Cardiac muscle cell (in vitro differentiated cells and primary cell): Measurements from ENCODE around the gene RAB11FIP3. TPM values are rescaled to one million over a fixed set of nuclear protein-coding genes. Genes with fewer than 3 reads are reported as not detected.

Experiments
- DNase-seq, 2 donors: peaks; one replicate each; pipeline versions ENCODE4 v3.0.0 to v3.0.0-alpha.2; 2010 to 2017; ENCODE audit warnings: low read depth in 1 of 2, low spot score in 1 of 2
- H3K27ac ChIP-seq: fragments of 200-600 bp; sonication (generic); 2 replicates; pipeline ENCODE4 v1.5.1; 2016
- H3K27me3 ChIP-seq: fragments of 200-600 bp; sonication (generic); 2 replicates; pipeline ENCODE4 v1.6.0; 2016; ENCODE audit warnings: control low read depth
- H3K36me3 ChIP-seq: fragments of 200-600 bp; sonication (generic); 2 replicates; pipeline ENCODE4 v1.5.1; 2016; ENCODE audit warnings: control low read depth
- H3K4me1 ChIP-seq: fragments of 200-600 bp; sonication (generic); 2 replicates; pipeline ENCODE4 v1.8.1; 2017; ENCODE audit warnings: low read depth, mild to moderate bottlenecking, mixed run types
- H3K4me3 ChIP-seq: fragments of 200-600 bp; sonication (generic); 2 replicates; pipeline ENCODE4 v1.5.1; 2016; ENCODE audit warnings: mild to moderate bottlenecking
- H3K9me3 ChIP-seq: fragments of 200-600 bp; sonication (generic); 2 replicates; pipeline ENCODE4 v1.5.1; 2017; ENCODE audit warnings: low read depth, mild to moderate bottlenecking, control low read depth
- CTCF ChIP-seq: IDR thresholded peaks from 2 replicates; pipeline ENCODE4 v1.5.1; 2012; ENCODE audit warnings: low read depth, mild to moderate bottlenecking, low read length
- polyA plus RNA-seq: library from polyadenylated mRNA; unstranded; fragments of >200 nt; fragmentation: Nextera tagmentation; extraction: Ambion mirVana; gene quantifications from 2 replicates; pipeline ENCODE4 v1.2.1, GENCODE V29; 2016
- total RNA-seq: library from RNA; depleted of rRNA; stranded (reverse); fragments of >200 nt; gene quantifications from 2 replicates; pipeline ENCODE4 v1.2.3, GENCODE V29; 2016

RAB11FIP3 gene
- total and polyA plus RNA-seq, 2 experiments from 2014 or later = 55.3 to 77.1 TPM

GRCh38 chr16:528111-529011, 102.9 kb downstream of the RAB11FIP3 start:
- Histone ChIP-seq H3K4me1 (peaks cover 23% of the 10 kb centered on the region), H3K27me3 (no peaks in the 10 kb centered on the region), H3K36me3 (no peaks in the 10 kb centered on the region), H3K9me3 (no peaks in the 10 kb centered on the region), H3K4me3 (peak overlapping the region; percentile 50), H3K27ac (peak overlapping the region; percentile 71)
- DNase-seq = peak; percentile 57 to 65
- TF ChIP-seq CTCF = no peak

GRCh38 chr16:529012-529575, 103.6 kb downstream of the RAB11FIP3 start:
- Histone ChIP-seq H3K27me3 (no peaks in the 10 kb centered on the region), H3K27ac (no peak overlapping the region), H3K36me3 (no peaks in the 10 kb centered on the region), H3K4me1 (peaks cover 26% of the 10 kb centered on the region), H3K9me3 (no peaks in the 10 kb centered on the region), H3K4me3 (peak overlapping the region; percentile 50)
- no peak for TF ChIP-seq CTCF
- no peak for DNase-seq

GRCh38 chr16:530111-530817, 104.8 kb downstream of the RAB11FIP3 start:
- Histone ChIP-seq H3K4me1 (peaks cover 26% of the 10 kb centered on the region), H3K9me3 (no peaks in the 10 kb centered on the region), H3K27ac (no peak overlapping the region), H3K27me3 (no peaks in the 10 kb centered on the region), H3K4me3 (no peak overlapping the region), H3K36me3 (no peaks in the 10 kb centered on the region)
- DNase-seq = no peak
- no peak for TF ChIP-seq CTCF

- Histone ChIP-seq H3K4me1 (peaks cover 13% of the 10 kb centered on the region), H3K4me3 (no peak overlapping the region), H3K36me3 (no peaks in the 10 kb centered on the region), H3K27me3 (no peaks in the 10 kb centered on the region), H3K9me3 (no peaks in the 10 kb centered on the region), H3K27ac (no peak overlapping the region)
- no peak for DNase-seq
- TF ChIP-seq CTCF = no peak
Observed at GRCh38 chr16:531494-532125, 106.2 kb downstream of the RAB11FIP3 start.

GRCh38 chr16:533391-534123, 108.1 kb downstream of the RAB11FIP3 start:
- Histone ChIP-seq H3K36me3 (no peaks in the 10 kb centered on the region), H3K4me3 (no peak overlapping the region), H3K27ac (peak overlapping the region; percentile 41), H3K9me3 (no peaks in the 10 kb centered on the region), H3K27me3 (no peaks in the 10 kb centered on the region), H3K4me1 (peaks cover 11% of the 10 kb centered on the region)
- no peak for TF ChIP-seq CTCF
- DNase-seq = peak in 1 of 2 donors; percentile 51
